Body of pancreas (tissue), 4 donors: ENCODE data around the gene NPTX1.

Experiments
- CTCF ChIP-seq, 7 experiments: fragments of 450-650 bp in 4 of 7; fragments of 200-600 bp in 3 of 7; sonication (generic) in 3 of 7; IDR thresholded peaks; one replicate each; pipeline ENCODE4 v1.5.1; 2016 to 2019; ENCODE audit warnings: antibody characterized with exemption in 7 of 7
- POLR2A ChIP-seq, 3 donors: fragments of 450-650 bp; IDR thresholded peaks; one replicate each; pipeline ENCODE4 v1.6.1; 2016; ENCODE audit warnings: antibody characterized with exemption in 3 of 3, mild to moderate bottlenecking in 2 of 3

- TF ChIP-seq CTCF (IDR thresholded peaks at IDR 0.05) (no peak), POLR2A (IDR thresholded peaks at IDR 0.05) (no peak)
Observed at GRCh38 chr17:80453998-80454556, 22.3 kb downstream of the NPTX1 start.
